Left renal pelvis (tissue), 4 donors: Measurements from ENCODE around the gene KIAA1549. TPM values are rescaled to one million over a fixed set of nuclear protein-coding genes. Genes with fewer than 3 reads are reported as not detected.

ENCODE experiments used
- DNase-seq, 4 donors: peaks; one replicate each; pipeline ENCODE4 v3.0.0-alpha.2; 2013; ENCODE audit warnings: low read depth in 4 of 4, low spot score in 3 of 4
- polyA plus RNA-seq, 4 donors: library from polyadenylated mRNA; unstranded; fragments of 120-200 nt; gene quantifications; one replicate each; pipeline ENCODE4 v1.2.1, GENCODE V29; 2013; ENCODE audit not compliant: insufficient read length in 4 of 4

KIAA1549 gene
- polyA plus RNA-seq, 4 donors = 12.4 to 14.4 (median 13.3) TPM

DNA sequence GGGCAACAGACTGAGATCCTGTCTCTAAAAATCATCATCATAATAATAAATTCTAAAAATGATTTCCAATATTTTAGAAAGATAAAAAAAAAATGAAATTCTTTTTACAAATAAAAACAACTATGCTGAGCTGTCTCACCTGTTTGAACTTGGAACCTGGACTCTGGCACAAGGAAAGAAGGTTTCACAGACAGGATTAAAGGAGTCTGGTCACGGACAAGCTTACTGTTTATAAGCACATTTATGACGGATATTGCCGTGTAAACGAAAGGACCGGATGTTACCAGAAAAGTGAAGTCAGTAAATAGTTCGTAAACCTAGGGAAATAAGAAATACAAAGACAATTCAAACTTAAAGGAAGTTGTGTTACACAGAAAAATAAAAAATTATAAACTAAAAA, 70.2 kb downstream of the KIAA1549 start:
- no peak for DNase-seq

DNA sequence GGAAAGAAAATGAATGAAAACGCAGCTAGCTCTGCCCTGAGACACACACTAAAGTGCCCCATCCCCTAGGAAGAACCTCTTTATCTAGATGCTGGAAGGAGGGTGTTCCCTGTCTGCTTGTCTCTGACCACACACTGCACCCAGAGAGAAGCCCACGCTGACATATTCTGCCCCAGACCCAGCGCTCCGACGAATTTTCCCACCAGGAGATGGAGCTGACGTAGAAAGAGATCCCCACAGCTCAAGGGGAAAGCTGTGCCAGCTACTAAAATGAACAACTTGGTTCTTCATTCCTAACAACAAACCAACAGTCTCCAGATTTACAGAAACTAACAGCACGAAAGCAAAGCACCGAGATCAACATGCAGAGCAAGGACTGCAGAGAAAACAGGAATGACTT, 73.3 kb downstream of the KIAA1549 start:
- DNase-seq = no peak

- no peak for DNase-seq
These were observed 73.9 kb downstream of the KIAA1549 start for GRCh38 chr7:138907201-138907847.

DNA sequence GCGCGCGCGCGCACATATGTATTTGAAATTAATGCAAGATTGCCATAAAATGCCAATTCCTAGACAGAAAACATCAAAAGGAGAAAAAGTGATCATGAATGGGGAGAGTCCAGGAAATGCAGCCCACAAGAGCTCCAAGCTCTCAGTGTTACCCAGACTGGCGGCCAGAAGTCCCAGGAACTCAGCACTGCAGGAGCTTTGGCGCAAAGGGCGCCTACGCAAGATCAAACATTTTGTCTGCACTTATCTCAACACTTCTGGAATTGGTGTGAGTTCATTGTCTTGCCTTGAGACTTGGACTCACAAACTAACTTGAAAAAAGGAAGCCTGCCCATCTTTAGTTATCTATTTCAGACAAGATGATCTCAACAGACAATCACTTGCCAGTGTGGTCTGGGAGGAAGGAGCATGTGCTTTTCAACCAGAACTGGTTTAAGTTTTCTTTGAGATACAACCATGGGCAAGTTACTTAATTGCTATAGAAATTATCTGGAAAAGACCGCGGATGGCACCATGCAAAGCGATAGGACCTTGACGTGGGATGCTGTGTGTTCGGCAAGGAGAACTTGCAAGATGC, 77.2 kb downstream of the KIAA1549 start:
- DNase-seq = no peak

GRCh38 chr7:138903186-138903820, 77.9 kb downstream of the KIAA1549 start:
- DNase-seq = no peak

DNA sequence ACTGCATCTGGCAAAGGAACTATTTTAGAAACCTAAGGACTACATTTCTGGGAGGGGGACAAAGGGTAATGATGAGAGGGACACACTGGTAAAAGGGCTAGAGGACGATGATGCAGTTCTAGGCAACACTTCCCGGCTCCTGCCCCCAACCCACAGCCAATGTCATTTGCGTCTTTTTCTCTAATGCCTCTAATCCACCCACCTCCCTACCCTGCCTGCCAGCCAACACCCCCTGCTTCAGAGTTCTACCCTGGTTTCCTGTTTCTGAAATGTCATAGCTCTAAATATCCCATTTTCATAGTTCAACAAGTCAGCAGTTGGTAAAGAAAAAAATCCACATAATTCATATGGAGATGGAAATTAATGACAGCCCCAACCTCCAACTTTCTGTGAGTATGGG, 79.0 kb downstream of the KIAA1549 start:
- no peak for DNase-seq

GRCh38 chr7:138900035-138900828, 81.0 kb downstream of the KIAA1549 start:
- DNase-seq = no peak

GRCh38 chr7:138898802-138899201, 82.4 kb downstream of the KIAA1549 start:
- DNase-seq = no peak

DNA sequence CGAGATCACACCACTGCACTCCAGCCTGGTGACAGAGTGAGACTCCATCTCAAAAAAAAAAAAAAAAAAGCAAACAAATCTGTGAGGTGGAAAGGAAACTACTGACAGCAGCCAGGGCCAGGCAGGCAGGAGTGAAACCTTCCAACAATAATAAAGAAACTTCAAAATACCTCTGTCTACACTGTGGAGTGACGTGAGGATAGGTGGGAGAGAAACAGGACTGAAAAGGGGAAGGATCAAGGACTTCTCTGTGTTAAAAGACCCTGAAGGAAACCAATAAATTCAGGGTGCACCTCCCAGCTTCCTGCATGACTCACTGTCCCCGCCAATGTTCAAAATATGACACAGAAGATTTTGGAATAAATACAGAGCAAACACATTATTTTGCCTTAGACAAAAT, 82.9 kb downstream of the KIAA1549 start:
- DNase-seq = no peak

DNA sequence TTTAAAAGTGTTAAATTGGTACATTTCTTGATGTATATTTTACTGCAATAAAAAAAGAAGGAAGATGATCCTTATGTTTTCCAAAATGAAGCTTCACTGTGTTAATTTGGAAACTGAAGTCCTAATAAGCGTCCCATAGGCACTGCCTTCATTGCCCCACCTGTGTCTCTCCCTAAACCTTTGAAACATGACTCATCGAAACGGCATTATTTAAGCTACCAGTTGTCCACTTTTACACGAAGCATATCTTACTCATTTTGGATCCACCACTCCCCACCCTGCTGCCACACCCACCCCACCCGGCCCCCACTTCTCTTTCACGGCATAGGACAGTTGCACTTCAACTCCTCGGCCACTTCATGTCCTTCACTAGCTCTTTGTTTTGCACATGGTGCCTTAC, 85.5 kb downstream of the KIAA1549 start:
- no peak for DNase-seq

DNA sequence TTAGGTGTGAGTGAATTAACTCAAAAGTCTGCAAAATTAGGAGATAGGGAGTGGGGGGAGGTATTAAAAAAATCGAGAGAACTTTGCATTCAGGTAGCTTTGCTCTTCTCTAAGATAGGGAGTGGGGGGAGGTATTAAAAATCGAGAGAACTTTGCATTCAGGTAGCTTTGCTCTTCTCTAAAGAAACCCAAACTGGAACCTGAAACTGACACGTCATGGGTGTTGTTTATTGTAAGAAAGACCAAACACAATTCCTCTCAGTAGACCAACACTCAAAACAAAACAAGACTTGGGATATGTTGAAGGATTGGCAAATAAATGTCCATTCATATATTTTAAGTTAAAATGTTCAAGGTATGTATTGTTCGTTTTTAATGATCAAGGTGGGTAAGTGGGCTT, 87.9 kb downstream of the KIAA1549 start:
- no peak for DNase-seq

DNA sequence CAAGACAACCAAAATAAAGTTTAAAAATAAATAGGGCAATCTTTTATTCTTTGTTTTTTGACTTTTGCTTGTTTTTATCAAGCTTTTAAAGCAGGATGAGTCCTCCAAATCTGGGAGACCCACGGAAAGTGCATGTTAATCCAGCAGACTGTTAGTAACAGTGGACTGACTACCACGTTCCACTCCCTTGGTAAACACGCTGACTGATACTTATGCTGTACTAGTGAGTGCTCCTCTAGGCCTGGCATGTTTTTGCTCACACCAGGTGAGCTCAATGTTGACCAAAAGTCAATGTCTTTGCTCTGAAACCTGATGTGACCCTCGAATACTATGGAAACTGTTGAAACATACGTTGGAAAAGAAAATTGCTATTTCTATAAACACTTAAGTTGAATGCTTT, 88.4 kb downstream of the KIAA1549 start:
- no peak for DNase-seq

- DNase-seq = no peak
These were observed 89.1 kb downstream of the KIAA1549 start for GRCh38 chr7:138892006-138892630.

- peak in 2 of 4 donors; percentile 28 to 42 for DNase-seq
These were observed 89.8 kb downstream of the KIAA1549 start for GRCh38 chr7:138891446-138891810.

DNA sequence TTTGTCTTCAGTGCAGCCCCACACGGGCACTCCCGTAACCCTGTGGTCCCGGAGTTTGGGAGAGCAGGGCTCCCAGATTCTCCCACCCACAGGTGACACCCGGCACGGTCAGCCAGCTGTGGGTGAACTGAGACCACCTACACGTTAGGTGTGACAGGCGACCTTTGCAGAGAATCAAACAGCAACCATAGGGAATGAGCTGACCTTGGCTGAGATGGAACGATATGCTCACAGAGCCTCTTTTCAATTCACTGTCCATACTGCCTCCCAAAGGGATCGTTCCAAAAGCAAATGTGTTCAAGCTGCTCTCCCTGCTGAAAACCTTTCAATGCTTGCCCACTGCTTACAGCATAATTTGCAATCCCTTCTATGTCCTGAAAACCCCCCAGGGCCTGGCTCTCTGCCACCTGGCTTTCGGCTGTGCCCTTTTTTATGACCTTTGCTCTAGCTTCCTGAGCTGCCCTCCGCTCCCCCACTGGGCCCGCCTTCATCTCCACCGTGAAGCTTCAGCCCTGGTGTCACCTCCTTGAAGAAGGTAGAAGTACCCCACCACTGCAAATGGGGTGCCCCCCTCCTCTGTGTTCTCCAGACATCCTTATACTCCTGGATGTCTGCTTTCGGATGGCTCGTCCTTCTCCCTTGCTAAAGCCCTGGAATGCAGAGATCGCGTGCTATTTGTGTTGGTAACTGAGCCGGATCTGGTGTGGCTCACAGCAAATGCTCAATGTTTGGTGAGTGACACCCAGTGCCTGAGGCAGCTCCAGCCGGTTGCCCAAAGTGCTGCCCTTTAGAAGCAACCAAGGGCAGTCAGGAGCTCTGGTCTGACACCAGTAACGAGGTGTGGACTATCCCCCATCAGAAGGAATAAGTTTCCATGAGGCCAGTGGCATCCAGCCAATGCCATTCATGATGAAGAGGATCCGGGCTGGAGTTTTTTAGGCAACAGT, 90.4 kb downstream of the KIAA1549 start:
- no peak for DNase-seq

DNA sequence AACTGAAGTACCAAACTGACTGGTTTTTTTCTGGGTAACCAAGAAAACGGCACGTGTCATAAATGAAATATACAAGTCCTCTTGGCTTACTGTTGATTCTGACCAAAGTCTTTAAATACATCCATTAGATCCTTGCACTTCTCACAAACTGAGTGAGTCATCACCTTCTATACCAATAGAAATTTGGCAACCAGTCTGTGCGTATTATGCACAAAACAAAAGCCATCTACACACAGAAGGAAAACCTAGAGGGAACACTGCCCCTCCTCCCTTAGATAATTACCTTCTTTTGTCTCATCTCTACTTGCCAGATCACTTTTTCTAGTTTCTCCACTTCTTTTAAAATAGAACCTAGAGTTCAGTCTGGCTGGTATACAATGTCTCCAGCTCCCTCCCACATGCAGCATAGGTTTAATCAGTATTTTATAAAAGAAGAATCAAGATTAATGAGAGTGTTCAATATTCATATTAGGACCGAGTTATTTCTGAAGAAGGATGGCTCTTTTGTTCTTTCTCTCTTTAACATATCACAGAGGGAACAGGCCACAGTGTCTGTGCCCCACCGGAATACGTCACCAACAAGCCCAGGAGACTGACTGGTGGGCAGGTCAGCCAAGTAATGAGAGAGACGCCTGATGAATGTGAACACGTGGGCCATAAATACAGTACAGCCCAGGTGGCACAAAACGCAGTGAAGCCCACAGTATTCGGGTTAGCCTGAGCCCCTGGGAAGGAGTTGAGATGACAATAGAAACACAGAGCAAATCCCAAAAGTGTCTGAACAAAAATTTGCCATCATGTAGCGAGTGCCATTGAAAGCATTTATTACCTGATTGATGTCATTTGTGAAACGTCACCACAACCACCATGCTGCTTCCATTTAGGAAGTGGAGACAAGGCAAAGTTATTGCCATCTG, 91.3 kb downstream of the KIAA1549 start:
- DNase-seq = no peak

DNA sequence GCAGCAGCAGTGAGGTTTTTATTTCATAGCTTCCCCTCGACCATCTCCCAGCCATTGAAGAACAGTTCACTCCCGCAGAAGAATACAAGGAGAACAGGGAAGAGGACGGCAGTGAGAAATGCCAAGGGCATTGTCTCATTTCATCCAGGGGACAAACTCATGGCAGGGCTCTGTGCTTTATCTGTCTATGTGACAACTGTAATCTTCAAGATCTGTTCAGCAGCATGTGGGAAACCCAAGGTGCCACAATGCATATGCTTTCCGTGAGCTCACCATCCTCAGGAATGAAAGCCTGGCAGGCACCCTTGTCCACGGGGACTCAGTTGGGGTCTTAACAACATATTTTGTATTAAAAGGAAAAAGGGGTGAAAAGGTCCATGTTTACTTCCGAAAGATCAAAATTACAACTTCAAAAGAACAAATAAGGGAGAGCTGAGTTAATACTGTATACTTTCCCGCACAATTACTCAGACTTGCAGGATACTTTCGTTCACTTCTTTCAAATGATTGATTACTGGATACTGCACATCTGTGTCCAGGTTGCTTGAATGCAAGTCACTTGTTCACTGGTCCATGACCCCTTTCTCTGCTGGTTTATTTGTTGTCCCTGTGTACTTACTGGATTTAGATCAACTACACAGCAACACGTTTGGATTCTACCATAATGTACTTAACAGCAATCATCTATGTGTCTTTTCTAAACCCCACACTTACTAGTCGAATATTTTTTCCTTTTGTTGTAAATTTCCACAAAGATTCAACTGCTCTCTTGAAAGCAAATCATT, 93.1 kb downstream of the KIAA1549 start:
- no peak for DNase-seq

DNA sequence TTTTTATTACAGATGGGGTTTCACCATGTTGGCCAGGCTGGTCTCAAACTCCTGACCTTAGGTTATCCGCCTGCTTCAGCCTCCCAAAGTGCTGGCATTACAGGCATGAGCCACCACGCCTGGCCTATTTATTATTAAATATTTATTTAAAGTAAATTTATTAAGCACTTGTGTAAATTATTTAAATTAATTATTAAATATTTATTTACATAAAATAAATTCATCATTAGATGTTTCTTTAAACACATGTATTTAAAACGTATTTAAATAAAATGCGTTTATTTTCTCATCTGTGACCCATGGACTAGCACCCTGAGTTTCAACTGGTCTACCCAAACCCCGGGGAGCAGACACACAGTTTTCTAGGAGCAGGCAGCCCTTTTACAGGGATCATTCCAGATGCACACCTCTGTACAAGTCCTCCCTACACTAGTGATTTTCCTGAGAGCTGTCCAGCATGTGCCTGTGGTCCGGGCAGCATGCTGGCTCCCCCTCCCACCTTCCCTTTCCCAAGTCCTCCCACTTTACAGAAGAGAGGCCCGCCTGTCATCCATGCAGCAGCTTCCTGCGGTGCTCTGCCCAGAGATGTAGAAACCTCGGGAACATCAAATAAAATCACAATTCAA, 94.0 kb downstream of the KIAA1549 start:
- DNase-seq = no peak
